AG04450 (cell line): ENCODE data around the gene ABTB1. TPM values are rescaled to one million over a fixed set of nuclear protein-coding genes. Genes with fewer than 3 reads are reported as not detected.
A peak's percentile ranks its signal among the peaks of the same experiment; 100 is the strongest.
"Not testable (repeated sequence)": the region's sequence is repeated elsewhere in the genome, so short reads cannot be mapped to it uniquely, and the experiment has no call there.

ENCODE experiments used
- CTCF ChIA-PET: fragments of 300-600, 350-600 bp; formaldehyde crosslinking; extraction: SDS; loops from one replicate; lab custom pipeline; 2022; ENCODE audit warnings: antibody characterized with exemption, inconsistent platforms; lab: Charles Lee
- POLR2A ChIA-PET: fragments of 350-600 bp; formaldehyde crosslinking; extraction: SDS; loops from one replicate; lab custom pipeline; 2021; ENCODE audit warnings: antibody characterized with exemption, inconsistent platforms; lab: Yijun Ruan, JAX
- DNase-seq: peaks from one replicate; pipeline ENCODE4 v3.0.0-alpha.2; 2011; ENCODE audit warnings: low read depth, low spot score
- H3K27ac ChIP-seq: one replicate; pipeline ENCODE4 v1.5.1; 2012; ENCODE audit warnings: low read depth, low read length, control low read depth
- H3K27me3 ChIP-seq: one replicate; pipeline ENCODE4 v1.6.0; 2012; ENCODE audit warnings: low read length; ENCODE audit not compliant: control insufficient read depth, insufficient read depth
- H3K4me3 ChIP-seq: 2 replicates; pipeline ENCODE4 v1.5.1; 2011; ENCODE audit warnings: mild to moderate bottlenecking, low read depth, low read length, control low read depth
- H3K9me3 ChIP-seq: 2 replicates; pipeline ENCODE4 v1.5.1; 2012; ENCODE audit warnings: low read length; ENCODE audit not compliant: control insufficient read depth, insufficient read depth
- CTCF ChIP-seq: IDR thresholded peaks from 2 replicates; pipeline ENCODE4 v1.5.1; 2011; ENCODE audit warnings: low read depth, low read length, control low read depth, inconsistent platforms
- polyA plus RNA-seq: library from polyadenylated mRNA; depleted of rRNA; stranded (reverse); fragments of >200 nt; gene quantifications from 2 replicates; pipeline ENCODE4 v1.2.3, GENCODE V29; 2011

ABTB1 gene
- polyA plus RNA-seq, 1 experiment: 15.5 TPM

- TF ChIP-seq CTCF: no peak
- POLR2A ChIA-PET: no interaction called here
- Histone ChIP-seq H3K4me3 (no peak overlapping the region), H3K9me3 (no peaks in the 10 kb centered on the region), H3K27ac (no peak overlapping the region), H3K27me3 (peaks cover 10% of the 10 kb centered on the region)
- DNase-seq: no peak
- CTCF ChIA-PET: interaction anchor here (1.2 kb wide), 1 partner anchor 321 kb away, joined by 3 read pairs; no protein-coding TSS in a partner anchor
Observed at GRCh38 chr3:127647845-127648204, 24.9 kb upstream of the ABTB1 start.

- no peak overlapping the region for H3K4me3 ChIP-seq
- no peak overlapping the region for H3K27ac ChIP-seq
- TF ChIP-seq CTCF: no peak
- ChIA-PET CTCF (interaction anchor here (0.5 to 4.7 kb wide), 3 partner anchors 11 to 366 kb away, joined by 6 to 23 read pairs (median 7); no protein-coding TSS in a partner anchor), POLR2A (no interaction called here)
- no peaks in the 10 kb centered on the region for H3K9me3 ChIP-seq
- DNase-seq: no peak
- peaks cover 3% of the 10 kb centered on the region for H3K27me3 ChIP-seq
Observed at GRCh38 chr3:127650236-127650635, 22.5 kb upstream of the ABTB1 start.

- POLR2A ChIA-PET: interaction anchor here (0.5 kb wide), 1 partner anchor 212 kb away, joined by 4 read pairs; no protein-coding TSS in a partner anchor
- no peak overlapping the region for H3K4me3 ChIP-seq
- no peak overlapping the region for H3K27ac ChIP-seq
- no peak for TF ChIP-seq CTCF
- no peak for DNase-seq
- peaks cover 3% of the 10 kb centered on the region for H3K27me3 ChIP-seq
- H3K9me3 ChIP-seq: no peaks in the 10 kb centered on the region
- CTCF ChIA-PET: interaction anchor here (0.7 to 4.7 kb wide), 26 partner anchors 12 to 482 kb away, joined by 3 to 23 read pairs (median 4); partner anchors contain the start of genes KBTBD12 and MGLL
Observed at GRCh38 chr3:127651516-127652172, 21.1 kb upstream of the ABTB1 start.

- DNase-seq: no peak
- ChIA-PET POLR2A (no interaction called here), CTCF (interaction anchor here (0.5 to 4.7 kb wide), 25 partner anchors 9 to 415 kb away, joined by 3 to 23 read pairs (median 4); partner anchors contain the start of gene KBTBD12)
- Histone ChIP-seq H3K27me3 (peaks cover 2% of the 10 kb centered on the region), H3K27ac (no peak overlapping the region), H3K4me3 (no peak overlapping the region), H3K9me3 (no peaks in the 10 kb centered on the region)
- peak; percentile 89 for TF ChIP-seq CTCF
Observed at GRCh38 chr3:127652246-127652995, 20.3 kb upstream of the ABTB1 start.

GRCh38 chr3:127654374-127654773 lies 18.4 kb upstream of the ABTB1 start:
- no peak for DNase-seq

GRCh38 chr3:127654993-127655392 lies 17.8 kb upstream of the ABTB1 start:
- POLR2A ChIA-PET, H3K4me3 ChIP-seq, DNase-seq, H3K9me3 ChIP-seq, H3K27me3 ChIP-seq, H3K27ac ChIP-seq: not testable (repeated sequence)
- CTCF ChIA-PET: interaction anchor here (0.6 to 1.6 kb wide), 3 partner anchors 175 to 313 kb away, joined by 3 to 6 read pairs (median 4); no protein-coding TSS in a partner anchor

More at GRCh38 chr3:127654374-127654773, 18.4 kb upstream of the ABTB1 start:
- TF ChIP-seq CTCF: no peak
- Histone ChIP-seq H3K9me3 (no peaks in the 10 kb centered on the region), H3K27ac (no peak overlapping the region), H3K4me3 (no peak overlapping the region), H3K27me3 (no peaks in the 10 kb centered on the region)
- CTCF ChIA-PET: no interaction called here
- POLR2A ChIA-PET: no interaction called here
